Smooth muscle cell (in vitro differentiated cells): ENCODE data around the gene NCKIPSD. TPM values are rescaled to one million over a fixed set of nuclear protein-coding genes. Genes with fewer than 3 reads are reported as not detected.
"Not testable (repeated sequence)": the region's sequence is repeated elsewhere in the genome, so short reads cannot be mapped to it uniquely, and the experiment has no call there.

Experiments used
- DNase-seq: peaks from one replicate; lab custom pipeline; 2025; ENCODE audit not compliant: unreplicated experiment; lab: John Stamatoyannopoulos, UW
- H2AFZ ChIP-seq: fragments of 200-600 bp; sonication (generic); 2 replicates; pipeline ENCODE4 v1.6.0; 2016; ENCODE audit warnings: antibody characterized with exemption, low read depth, mild to moderate bottlenecking
- H3F3A ChIP-seq: fragments of 200-600 bp; sonication (generic); 2 replicates; pipeline ENCODE4 v1.6.0; 2017; ENCODE audit warnings: antibody characterized with exemption, low read depth
- H3K27ac ChIP-seq: fragments of 200-600 bp; sonication (generic); 2 replicates; pipeline ENCODE4 v1.5.1; 2016; ENCODE audit warnings: low read depth, mild to moderate bottlenecking
- H3K27me3 ChIP-seq: fragments of 200-600 bp; sonication (generic); 2 replicates; pipeline ENCODE4 v1.6.1; 2016; ENCODE audit warnings: low read depth, mild to moderate bottlenecking
- H3K36me3 ChIP-seq: fragments of 200-600 bp; sonication (generic); 2 replicates; pipeline ENCODE4 v1.5.1; 2016; ENCODE audit warnings: low read depth
- H3K4me1 ChIP-seq: fragments of 200-600 bp; sonication (generic); 2 replicates; pipeline ENCODE4 v1.5.1; 2016; ENCODE audit warnings: low read depth
- H3K4me2 ChIP-seq: fragments of 200-600 bp; sonication (generic); 2 replicates; pipeline ENCODE4 v1.6.0; 2016; ENCODE audit warnings: mild to moderate bottlenecking
- H3K4me3 ChIP-seq: fragments of 200-600 bp; sonication (generic); 2 replicates; pipeline ENCODE4 v1.5.1; 2016; ENCODE audit warnings: mild to moderate bottlenecking
- H3K79me2 ChIP-seq: fragments of 200-600 bp; sonication (generic); 2 replicates; pipeline ENCODE4 v1.6.0; 2016; ENCODE audit warnings: low read depth, mild to moderate bottlenecking
- H3K9ac ChIP-seq: fragments of 200-600 bp; sonication (generic); 2 replicates; pipeline ENCODE4 v1.6.0; 2016; ENCODE audit warnings: low read depth
- H3K9me3 ChIP-seq: fragments of 200-600 bp; sonication (generic); replicated peaks from 2 replicates; pipeline ENCODE4 v1.5.1; 2016; ENCODE audit warnings: low read depth
- H4K20me1 ChIP-seq: fragments of 200-600 bp; sonication (generic); 2 replicates; pipeline ENCODE4 v1.6.0; 2016; ENCODE audit warnings: low read depth
- WGBS: methylation state at CpG from one replicate; pipeline ENCODE4 v1.1.7; 2016; ENCODE audit warnings: low lambda C conversion rate; 5-methylcytosine and 5-hydroxymethylcytosine counted together
- polyA plus RNA-seq: library from polyadenylated mRNA; unstranded; fragments of >200 nt; fragmentation: Nextera tagmentation; extraction: Ambion mirVana; gene quantifications from 2 replicates; pipeline ENCODE4 v1.2.1, GENCODE V29; 2016
- total RNA-seq: library from RNA; depleted of rRNA; stranded (reverse); fragments of >200 nt; gene quantifications from 2 replicates; pipeline ENCODE4 v1.2.3, GENCODE V29; 2014
- TF ChIP-seq, protein P1 (sequence below): fragments of 200-600 bp; sonication (generic); IDR thresholded peaks from 2 replicates; pipeline ENCODE4 v1.5.1; 2017; ENCODE audit warnings: borderline replicate concordance, mild to moderate bottlenecking, antibody characterized with exemption; ENCODE audit not compliant: insufficient read depth, poor library complexity, severe bottlenecking

The NCKIPSD gene
- total RNA-seq = 18.3 and 21.6 TPM in 2 replicates
- 13.8 and 21.9 TPM in 2 replicates for polyA plus RNA-seq

DNA sequence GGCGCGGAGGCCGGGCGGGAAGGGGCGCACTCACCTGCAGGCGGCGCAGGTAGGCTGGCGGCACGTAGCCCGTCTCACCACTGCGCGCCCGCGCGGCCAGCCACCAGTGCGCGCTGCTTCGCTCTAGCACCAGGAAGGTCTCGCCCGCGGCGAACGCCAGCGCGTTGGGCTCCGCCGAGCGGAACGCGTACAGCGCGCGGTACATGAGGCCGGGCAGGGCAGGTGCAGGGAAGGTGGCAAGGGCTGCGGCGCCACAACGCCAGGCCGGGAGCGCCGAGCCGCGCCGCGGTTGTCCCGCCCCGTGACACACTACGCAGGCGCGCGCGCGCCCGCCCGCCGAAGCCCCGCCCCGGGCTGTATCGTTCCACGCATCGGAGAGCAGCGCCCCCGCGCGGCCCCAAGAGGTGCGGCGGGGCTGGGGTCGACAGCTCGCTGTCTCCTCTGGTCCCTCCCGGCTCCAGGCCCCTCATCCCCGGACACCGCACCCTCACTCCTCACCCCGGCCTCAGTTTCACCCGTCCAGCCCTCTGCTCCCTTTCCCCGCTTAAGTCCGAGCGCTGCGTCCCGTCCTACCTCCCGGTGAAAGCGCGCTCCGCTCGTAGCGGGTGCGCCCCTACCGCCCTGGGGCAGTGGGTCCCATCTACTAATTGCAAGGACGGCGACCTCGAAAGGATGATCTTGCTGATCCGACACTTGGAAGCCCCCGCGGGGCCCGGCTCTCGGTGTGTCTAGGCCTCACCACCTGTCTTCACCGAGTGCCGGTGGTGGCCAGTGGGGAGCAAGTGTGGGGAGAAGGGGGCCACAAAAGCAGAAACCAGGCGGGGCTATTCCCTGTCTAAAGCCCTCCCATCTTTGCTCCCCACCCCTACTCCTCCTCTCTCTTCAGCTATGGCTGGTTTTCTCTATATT is at the start of gene NCKIPSD:
NCKIPSD (minus strand) TSS at position 313 of the 909 bp plus-strand sequence; CDS start at position 205, 108 bp downstream.
- peaks cover 11% of the 10 kb centered on the region for H3K4me1 ChIP-seq
- H2AFZ ChIP-seq = peak within 1 kb of the TSS; percentile 5
- TF ChIP-seq, protein P1, sequence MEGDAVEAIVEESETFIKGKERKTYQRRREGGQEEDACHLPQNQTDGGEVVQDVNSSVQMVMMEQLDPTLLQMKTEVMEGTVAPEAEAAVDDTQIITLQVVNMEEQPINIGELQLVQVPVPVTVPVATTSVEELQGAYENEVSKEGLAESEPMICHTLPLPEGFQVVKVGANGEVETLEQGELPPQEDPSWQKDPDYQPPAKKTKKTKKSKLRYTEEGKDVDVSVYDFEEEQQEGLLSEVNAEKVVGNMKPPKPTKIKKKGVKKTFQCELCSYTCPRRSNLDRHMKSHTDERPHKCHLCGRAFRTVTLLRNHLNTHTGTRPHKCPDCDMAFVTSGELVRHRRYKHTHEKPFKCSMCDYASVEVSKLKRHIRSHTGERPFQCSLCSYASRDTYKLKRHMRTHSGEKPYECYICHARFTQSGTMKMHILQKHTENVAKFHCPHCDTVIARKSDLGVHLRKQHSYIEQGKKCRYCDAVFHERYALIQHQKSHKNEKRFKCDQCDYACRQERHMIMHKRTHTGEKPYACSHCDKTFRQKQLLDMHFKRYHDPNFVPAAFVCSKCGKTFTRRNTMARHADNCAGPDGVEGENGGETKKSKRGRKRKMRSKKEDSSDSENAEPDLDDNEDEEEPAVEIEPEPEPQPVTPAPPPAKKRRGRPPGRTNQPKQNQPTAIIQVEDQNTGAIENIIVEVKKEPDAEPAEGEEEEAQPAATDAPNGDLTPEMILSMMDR = peak; percentile 63
- 2% methylated on average over 67 of the region's 97 CpGs for WGBS
- H3K9ac ChIP-seq = peak within 1 kb of the TSS; percentile 78
- H4K20me1 ChIP-seq = peaks cover 41% of the 10 kb centered on the region
- H3K4me3 ChIP-seq = peak within 1 kb of the TSS; percentile 94
- peaks cover 28% of the 10 kb centered on the region for H3F3A ChIP-seq
- H3K9me3 ChIP-seq = no peaks in the 10 kb centered on the region
- peaks cover under 1% of the 10 kb centered on the region for H3K36me3 ChIP-seq
- peak; percentile 69 for DNase-seq
- peak within 1 kb of the TSS; percentile 94 for H3K4me2 ChIP-seq
- H3K27me3 ChIP-seq = no peaks in the 10 kb centered on the region
- H3K79me2 ChIP-seq = peaks cover 19% of the 10 kb centered on the region
- H3K27ac ChIP-seq = no peak within 1 kb of the TSS

DNA sequence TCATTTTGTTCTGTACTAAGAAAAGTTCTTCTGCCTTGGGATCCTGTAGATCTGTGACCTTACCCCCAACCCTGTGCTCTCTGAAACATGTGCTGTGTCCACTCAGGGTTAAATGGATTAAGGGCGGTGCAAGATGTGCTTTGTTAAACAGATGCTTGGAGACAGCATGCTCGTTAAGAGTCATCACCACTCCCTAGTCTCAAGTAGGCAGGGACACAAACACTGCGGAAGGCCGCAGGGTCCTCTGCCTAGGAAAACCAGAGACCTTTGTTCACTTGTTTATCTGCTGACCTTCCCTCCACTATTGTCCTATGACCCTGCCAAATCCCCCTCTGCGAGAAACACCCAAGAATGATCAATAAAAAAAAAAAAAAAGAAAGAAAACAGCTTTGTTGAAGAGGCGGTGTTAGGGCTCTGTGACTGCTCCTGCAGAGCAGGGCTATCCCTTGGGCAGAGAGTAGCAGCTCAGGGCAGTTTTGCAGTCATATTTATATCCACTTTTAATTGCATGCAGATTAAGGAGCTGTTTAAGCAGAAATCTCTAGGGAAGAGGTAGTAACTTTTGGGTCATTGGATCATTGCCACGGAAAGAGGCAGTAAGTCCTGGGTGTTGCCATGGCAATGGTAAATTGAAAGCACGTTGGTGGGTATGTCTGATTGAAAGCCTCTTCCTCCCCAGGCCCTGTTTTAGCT is 49.5 kb upstream of the NCKIPSD start:
- H3K4me3 ChIP-seq, H3K79me2 ChIP-seq, H3K4me2 ChIP-seq, H3K4me1 ChIP-seq, H2AFZ ChIP-seq, H3F3A ChIP-seq, H3K27me3 ChIP-seq, H3K9ac ChIP-seq, H4K20me1 ChIP-seq, H3K9me3 ChIP-seq, H3K27ac ChIP-seq, DNase-seq, H3K36me3 ChIP-seq: not testable (repeated sequence)
- 71% methylated on average over 8 of the region's 8 CpGs for WGBS

DNA sequence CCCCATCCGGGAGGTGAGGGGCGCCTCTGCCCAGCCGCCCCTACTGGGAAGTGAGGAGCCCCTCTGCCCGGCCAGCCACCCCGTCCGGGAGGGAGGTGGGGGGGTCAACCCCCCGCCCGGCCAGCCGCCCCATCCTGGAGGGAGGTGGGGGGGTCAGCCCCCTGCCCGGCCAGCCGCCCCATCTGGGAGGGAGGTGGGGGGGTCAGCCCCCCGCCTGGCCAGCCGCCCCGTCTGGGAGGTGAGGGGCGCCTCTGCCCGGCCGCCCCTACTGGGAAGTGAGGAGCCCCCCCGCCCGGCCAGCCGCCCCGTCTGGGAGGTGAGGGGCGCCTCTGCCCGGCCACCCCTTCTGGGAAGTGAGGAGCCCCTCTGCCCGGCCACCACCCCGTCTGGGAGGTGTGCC is 48.8 kb upstream of the NCKIPSD start:
- not testable (repeated sequence) for H3F3A ChIP-seq

DNA sequence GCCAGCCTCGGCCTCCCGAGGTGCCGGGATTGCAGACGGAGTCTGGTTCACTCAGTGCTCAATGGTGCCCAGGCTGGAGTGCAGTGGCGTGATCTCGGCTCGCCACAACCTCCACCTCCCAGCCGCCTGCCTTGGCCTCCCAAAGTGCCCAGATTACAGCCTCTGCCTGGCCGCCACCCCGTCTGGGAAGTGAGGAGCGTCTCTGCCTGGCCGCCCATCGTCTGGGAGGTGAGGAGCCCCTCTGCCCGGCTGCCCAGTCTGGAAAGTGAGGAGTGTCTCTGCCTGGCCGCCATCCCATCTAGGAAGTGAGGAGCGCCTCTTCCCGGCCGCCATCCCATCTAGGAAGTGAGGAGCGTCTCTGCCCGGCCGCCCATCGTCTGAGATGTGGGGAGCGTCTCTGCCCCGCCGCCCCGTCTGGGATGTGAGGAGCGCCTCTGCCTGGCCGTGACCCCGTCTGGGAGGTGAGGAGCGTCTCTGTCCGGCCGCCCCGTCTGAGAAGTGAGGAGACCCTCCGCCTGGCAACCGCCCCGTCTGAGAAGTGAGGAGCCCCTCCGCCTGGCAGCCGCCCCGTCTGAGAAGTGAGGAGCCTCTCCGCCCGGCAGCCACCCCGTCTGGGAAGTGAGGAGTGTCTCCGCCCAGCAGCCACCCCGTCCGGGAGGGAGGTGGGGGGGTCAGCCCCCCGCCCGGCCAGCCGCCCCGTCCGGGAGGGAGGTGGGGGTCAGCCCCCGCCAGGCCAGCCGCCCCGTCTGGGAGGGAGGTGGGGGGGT is 48.2 kb upstream of the NCKIPSD start:
- not testable (repeated sequence) for H3K9me3 ChIP-seq, DNase-seq, H3K36me3 ChIP-seq, H4K20me1 ChIP-seq, H3F3A ChIP-seq, H3K9ac ChIP-seq, H2AFZ ChIP-seq, H3K4me3 ChIP-seq, H3K4me2 ChIP-seq, H3K27ac ChIP-seq, H3K79me2 ChIP-seq, H3K27me3 ChIP-seq, H3K4me1 ChIP-seq
- WGBS = 97% methylated on average over 27 of the region's 53 CpGs

More for the DNA sequence above, 48.8 kb upstream of the NCKIPSD start:
- WGBS = 100% methylated on average over 2 of the region's 25 CpGs
- H3K9ac ChIP-seq, H3K4me1 ChIP-seq, H3K27me3 ChIP-seq, H3K27ac ChIP-seq, H3K79me2 ChIP-seq, H2AFZ ChIP-seq, H3K4me3 ChIP-seq, H3K4me2 ChIP-seq, H3K36me3 ChIP-seq, H4K20me1 ChIP-seq, H3K9me3 ChIP-seq, DNase-seq: not testable (repeated sequence)
